Vagina (tissue), 2 donors: ENCODE results near the gene ELMO1. TPM values are rescaled to one million over a fixed set of nuclear protein-coding genes. Genes with fewer than 3 reads are reported as not detected.

Experiments used
- DNase-seq, 2 donors: peaks; one replicate each; pipeline ENCODE4 v3.0.0-alpha.2; 2017; ENCODE audit errors: extremely low spot score in 2 of 2
- H3K27ac ChIP-seq: fragments of 200-600 bp; sonication (generic); one replicate; pipeline ENCODE4 v1.5.1; 2019
- H3K27me3 ChIP-seq: fragments of 200-600 bp; sonication (generic); one replicate; pipeline ENCODE4 v1.5.1; 2019
- H3K36me3 ChIP-seq, 2 donors: fragments of 200-600 bp; sonication (generic); one replicate each; pipeline ENCODE4 v1.5.1; 2017 to 2019
- H3K4me1 ChIP-seq: fragments of 200-600 bp; sonication (generic); one replicate; pipeline ENCODE4 v1.5.1; 2019
- H3K4me3 ChIP-seq, 2 donors: fragments of 200-600 bp; sonication (generic); 1 replicate in 1 of 2; 2 replicates in 1 of 2; pipeline ENCODE4 v1.5.1; 2016 to 2019
- H3K9me3 ChIP-seq: fragments of 200-600 bp; sonication (generic); one replicate; pipeline ENCODE4 v1.5.1; 2019
- CTCF ChIP-seq, 3 experiments: fragments of 450-650 bp in 2 of 3; fragments of 200-600 bp in 1 of 3; sonication (generic) in 1 of 3; IDR thresholded peaks; one replicate each; pipeline ENCODE4 v1.5.1; 2017 to 2019; ENCODE audit warnings: antibody characterized with exemption in 3 of 3, mild to moderate bottlenecking in 2 of 3, moderate library complexity in 2 of 3
- POLR2A ChIP-seq, 2 donors: fragments of 450-650 bp; IDR thresholded peaks; one replicate each; pipeline ENCODE4 v1.6.1; 2017; ENCODE audit warnings: antibody characterized with exemption in 2 of 2, mild to moderate bottlenecking in 2 of 2, moderate library complexity in 2 of 2
- POLR2AphosphoS5 ChIP-seq, 2 donors: sonication (generic); formaldehyde crosslinking; IDR thresholded peaks; one replicate each; pipeline ENCODE4 v1.9.0; 2017; ENCODE audit warnings: antibody characterized with exemption in 2 of 2, mild to moderate bottlenecking in 2 of 2, low read depth in 1 of 2; ENCODE audit not compliant: insufficient read depth in 1 of 2
- intact Hi-C: fragments of 100-400 bp; cut with DNase I; formaldehyde crosslinking; loops from one replicate; pipeline ENCODE4 v1.15.1; 2023
- total RNA-seq: library from RNA; depleted of rRNA; stranded (reverse); fragments of >200 nt; gene quantifications from one replicate; pipeline ENCODE4 v1.2.3, GENCODE V29; 2016

Gene ELMO1
- total RNA-seq, 1 donor from 2014 or later = 74.4 TPM

- Histone ChIP-seq H3K27me3 (no peaks in the 10 kb centered on the region), H3K36me3 (no peaks in the 10 kb centered on the region), H3K4me1 (no peaks in the 10 kb centered on the region), H3K9me3 (no peaks in the 10 kb centered on the region), H3K27ac (no peak overlapping the region), H3K4me3 (no peak overlapping the region)
- intact Hi-C loops = no loop called here
- no peak for DNase-seq
- TF ChIP-seq POLR2A (IDR thresholded peaks at IDR 0.05) (no peak), POLR2AphosphoS5 (IDR thresholded peaks at IDR 0.05; ENCODE audit: insufficient read depth in 1 of 2, low read depth in 1 of 2) (no peak), CTCF (IDR thresholded peaks at IDR 0.05) (no peak)
These were observed 523.5 kb downstream of the ELMO1 start for GRCh38 chr7:36925207-36925606.

- Histone ChIP-seq H3K4me1 (no peaks in the 10 kb centered on the region), H3K27ac (no peak overlapping the region), H3K9me3 (no peaks in the 10 kb centered on the region), H3K36me3 (no peaks in the 10 kb centered on the region), H3K27me3 (no peaks in the 10 kb centered on the region), H3K4me3 (no peak overlapping the region)
- TF ChIP-seq POLR2AphosphoS5 (IDR thresholded peaks at IDR 0.05; ENCODE audit: insufficient read depth in 1 of 2, low read depth in 1 of 2) = no peak
- TF ChIP-seq POLR2A (IDR thresholded peaks at IDR 0.05) = no peak
- TF ChIP-seq CTCF (IDR thresholded peaks at IDR 0.05) = no peak
- intact Hi-C loops = no loop called here
- no peak for DNase-seq
These were observed 524.7 kb downstream of the ELMO1 start for GRCh38 chr7:36923943-36924436.

GRCh38 chr7:36923185-36923584, 525.5 kb downstream of the ELMO1 start:
- Histone ChIP-seq H3K27ac (no peak overlapping the region), H3K27me3 (no peaks in the 10 kb centered on the region), H3K4me3 (no peak overlapping the region), H3K9me3 (no peaks in the 10 kb centered on the region), H3K36me3 (no peaks in the 10 kb centered on the region), H3K4me1 (no peaks in the 10 kb centered on the region)
- DNase-seq = no peak
- TF ChIP-seq CTCF (IDR thresholded peaks at IDR 0.05) (no peak), POLR2AphosphoS5 (IDR thresholded peaks at IDR 0.05; ENCODE audit: insufficient read depth in 1 of 2, low read depth in 1 of 2) (no peak), POLR2A (IDR thresholded peaks at IDR 0.05) (no peak)
- intact Hi-C loops = no loop called here

- no peak for DNase-seq
- TF ChIP-seq POLR2A (IDR thresholded peaks at IDR 0.05) (no peak), POLR2AphosphoS5 (IDR thresholded peaks at IDR 0.05; ENCODE audit: insufficient read depth in 1 of 2, low read depth in 1 of 2) (no peak), CTCF (IDR thresholded peaks at IDR 0.05) (no peak)
- Histone ChIP-seq H3K9me3 (no peaks in the 10 kb centered on the region), H3K27me3 (no peaks in the 10 kb centered on the region), H3K4me1 (no peaks in the 10 kb centered on the region), H3K36me3 (no peaks in the 10 kb centered on the region), H3K4me3 (no peak overlapping the region), H3K27ac (no peak overlapping the region)
- intact Hi-C loops = no loop called here
These were observed 528.2 kb downstream of the ELMO1 start for GRCh38 chr7:36920433-36920832.

- Histone ChIP-seq H3K36me3 (no peaks in the 10 kb centered on the region), H3K27me3 (no peaks in the 10 kb centered on the region), H3K4me3 (no peak overlapping the region), H3K4me1 (no peaks in the 10 kb centered on the region), H3K27ac (no peak overlapping the region), H3K9me3 (no peaks in the 10 kb centered on the region)
- intact Hi-C loops = no loop called here
- TF ChIP-seq POLR2AphosphoS5 (IDR thresholded peaks at IDR 0.05; ENCODE audit: insufficient read depth in 1 of 2, low read depth in 1 of 2) = no peak
- no peak for TF ChIP-seq CTCF (IDR thresholded peaks at IDR 0.05)
- TF ChIP-seq POLR2A (IDR thresholded peaks at IDR 0.05) = no peak
- no peak for DNase-seq
These were observed 528.9 kb downstream of the ELMO1 start for GRCh38 chr7:36919738-36920137.
